ENCODE results near the gene ZDHHC4.
A peak's percentile ranks its signal among the peaks of the same experiment; 100 is the strongest.
"Not testable (repeated sequence)": the region's sequence is repeated elsewhere in the genome, so short reads cannot be mapped to it uniquely, and the experiment has no call there.

Gene ZDHHC4

GRCh38 chr7:6562106-6562505 lies 15.1 kb upstream of the ZDHHC4 start:
- DNase-seq (ENCODE audit: low read depth in 3 of 3) = no peak

GRCh38 chr7:6563936-6564770 lies 13.1 kb upstream of the ZDHHC4 start:
- no peak for DNase-seq (ENCODE audit: low read depth in 3 of 3)

- DNase-seq (ENCODE audit: low read depth in 3 of 3) = no peak
These were observed 11.6 kb upstream of the ZDHHC4 start for GRCh38 chr7:6565655-6566054.

DNA sequence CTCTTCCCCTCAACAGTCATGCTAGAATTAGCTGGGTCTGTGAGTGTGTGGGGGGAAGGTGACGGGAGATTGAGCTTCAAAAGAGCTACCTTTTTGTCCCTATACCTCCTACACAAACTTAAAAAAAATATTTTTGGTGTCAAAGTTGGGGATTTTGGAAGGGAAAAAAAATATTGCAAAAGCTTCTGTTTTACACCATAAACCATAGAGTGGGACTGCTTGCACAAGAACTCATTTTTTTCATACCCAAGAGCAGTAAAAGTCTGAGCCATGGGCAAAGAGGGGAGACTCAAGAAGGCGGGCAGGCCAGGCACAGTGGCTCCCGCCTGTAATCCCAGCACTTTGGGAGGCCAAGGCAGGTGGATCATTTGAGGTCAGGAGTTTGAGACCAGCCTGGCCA lies 9.4 kb upstream of the ZDHHC4 start:
- no peak for DNase-seq (ENCODE audit: low read depth in 3 of 3)

DNA sequence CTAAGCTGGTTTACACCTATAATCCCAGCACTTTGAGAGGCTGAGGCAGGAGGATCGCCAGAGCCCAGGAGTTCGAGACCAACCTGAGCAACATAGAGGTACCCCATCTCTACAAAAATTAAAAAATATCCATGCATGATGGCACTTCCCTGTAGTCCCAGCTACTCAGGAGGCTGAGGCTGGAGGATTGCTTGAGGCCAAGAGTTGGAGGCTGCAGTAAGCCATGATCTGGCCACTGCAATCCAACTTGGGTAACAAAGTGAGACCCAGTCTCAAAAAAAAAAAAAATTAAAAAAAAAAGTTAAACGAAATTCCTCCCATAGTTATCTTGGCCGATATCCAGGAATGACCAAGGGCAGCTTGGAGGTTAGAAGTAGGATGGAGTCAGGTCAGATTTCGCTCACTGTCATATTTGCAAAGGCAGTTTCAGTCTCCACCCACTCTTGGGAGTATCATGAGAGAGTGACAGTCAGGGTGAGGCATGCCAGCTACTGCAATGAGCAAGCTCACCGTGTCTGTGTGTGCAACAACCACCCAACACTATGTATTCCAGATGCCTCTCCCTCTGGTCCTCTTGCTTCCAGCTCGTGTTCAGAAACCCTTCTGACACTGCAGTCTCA lies 6.0 kb upstream of the ZDHHC4 start:
- no peak for DNase-seq (ENCODE audit: low read depth in 3 of 3)

DNA sequence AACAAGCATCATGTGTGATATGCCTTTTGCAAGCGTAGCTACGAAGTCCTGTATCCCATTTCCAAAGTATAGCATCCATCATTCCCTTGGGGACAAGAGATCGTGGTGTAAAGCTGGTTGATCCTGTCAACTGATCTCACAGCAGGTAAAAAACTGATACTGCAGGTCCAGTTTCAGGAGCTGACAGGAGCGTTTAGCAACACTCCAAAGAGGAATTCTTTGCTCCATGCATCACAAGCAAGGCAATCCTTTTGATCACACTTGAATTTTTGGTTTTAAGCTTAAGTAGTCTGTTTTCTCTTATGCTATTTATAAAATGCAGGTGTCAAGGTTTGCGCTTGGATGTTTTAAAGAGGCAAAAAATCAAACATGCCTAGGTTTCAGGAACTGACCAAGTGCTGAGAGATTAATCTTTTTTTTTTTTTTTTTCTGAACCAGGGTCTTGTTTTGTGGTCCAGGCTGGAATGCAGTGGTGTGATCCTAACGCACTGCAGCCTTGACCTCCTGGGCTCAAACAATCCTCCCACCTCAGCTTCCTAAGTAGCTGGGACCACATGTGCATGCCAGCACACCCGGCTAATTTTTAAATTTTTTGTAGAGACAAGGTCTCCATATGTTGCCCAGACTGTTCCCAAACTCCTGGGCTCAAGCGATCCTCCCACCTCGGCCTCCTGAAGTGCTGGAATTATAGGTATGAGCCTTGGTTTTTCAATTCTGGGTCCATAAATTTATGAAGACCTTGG lies 1.8 kb upstream of the ZDHHC4 start:
- DNase-seq (ENCODE audit: low read depth in 3 of 3) = no peak

DNA sequence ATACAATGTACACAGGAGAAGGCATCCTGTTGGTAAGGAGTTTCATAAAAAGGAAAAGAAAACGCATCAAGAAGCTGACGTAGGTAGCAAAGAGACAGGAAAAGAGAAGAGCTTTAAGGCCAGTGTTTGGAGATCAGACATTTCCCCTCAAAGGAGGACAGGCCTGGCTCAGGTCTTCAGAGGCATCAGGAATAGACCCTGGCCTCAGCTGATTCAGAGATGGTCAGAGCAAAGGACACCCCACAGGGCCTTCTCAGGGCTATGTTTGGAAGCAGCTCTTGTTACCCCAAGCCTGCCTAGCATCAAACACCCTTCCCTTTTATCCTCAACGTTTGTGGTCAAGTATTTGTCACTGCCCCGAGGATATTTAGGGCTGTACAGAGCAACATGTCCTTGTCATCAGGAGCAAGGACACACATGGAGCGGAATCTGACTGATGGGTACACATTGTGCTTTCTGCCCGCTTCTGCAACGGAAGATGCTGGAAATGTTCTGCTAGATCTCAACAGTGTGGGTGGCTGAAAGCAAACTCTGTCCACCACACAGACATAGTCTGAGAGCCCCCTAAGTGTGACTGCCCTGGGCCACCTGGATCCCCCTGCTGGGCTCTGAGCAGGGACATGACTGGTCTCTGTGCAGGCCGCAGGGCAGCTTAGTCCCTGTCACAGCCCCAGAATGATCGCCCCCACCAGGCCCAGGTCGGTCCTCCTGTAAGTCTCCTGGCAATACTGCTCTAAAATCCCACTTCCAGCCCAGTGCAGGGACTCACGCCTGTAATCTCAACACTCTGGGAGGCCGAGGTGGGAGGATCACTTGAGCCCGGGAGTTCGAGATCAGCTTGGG lies 1.0 kb upstream of the ZDHHC4 start:
- DNase-seq (ENCODE audit: low read depth in 3 of 3) = no peak

- DNase-seq (ENCODE audit: low read depth in 3 of 3) = not testable (repeated sequence)
These were observed 336 bp upstream of the ZDHHC4 start for GRCh38 chr7:6576867-6577368.

DNA sequence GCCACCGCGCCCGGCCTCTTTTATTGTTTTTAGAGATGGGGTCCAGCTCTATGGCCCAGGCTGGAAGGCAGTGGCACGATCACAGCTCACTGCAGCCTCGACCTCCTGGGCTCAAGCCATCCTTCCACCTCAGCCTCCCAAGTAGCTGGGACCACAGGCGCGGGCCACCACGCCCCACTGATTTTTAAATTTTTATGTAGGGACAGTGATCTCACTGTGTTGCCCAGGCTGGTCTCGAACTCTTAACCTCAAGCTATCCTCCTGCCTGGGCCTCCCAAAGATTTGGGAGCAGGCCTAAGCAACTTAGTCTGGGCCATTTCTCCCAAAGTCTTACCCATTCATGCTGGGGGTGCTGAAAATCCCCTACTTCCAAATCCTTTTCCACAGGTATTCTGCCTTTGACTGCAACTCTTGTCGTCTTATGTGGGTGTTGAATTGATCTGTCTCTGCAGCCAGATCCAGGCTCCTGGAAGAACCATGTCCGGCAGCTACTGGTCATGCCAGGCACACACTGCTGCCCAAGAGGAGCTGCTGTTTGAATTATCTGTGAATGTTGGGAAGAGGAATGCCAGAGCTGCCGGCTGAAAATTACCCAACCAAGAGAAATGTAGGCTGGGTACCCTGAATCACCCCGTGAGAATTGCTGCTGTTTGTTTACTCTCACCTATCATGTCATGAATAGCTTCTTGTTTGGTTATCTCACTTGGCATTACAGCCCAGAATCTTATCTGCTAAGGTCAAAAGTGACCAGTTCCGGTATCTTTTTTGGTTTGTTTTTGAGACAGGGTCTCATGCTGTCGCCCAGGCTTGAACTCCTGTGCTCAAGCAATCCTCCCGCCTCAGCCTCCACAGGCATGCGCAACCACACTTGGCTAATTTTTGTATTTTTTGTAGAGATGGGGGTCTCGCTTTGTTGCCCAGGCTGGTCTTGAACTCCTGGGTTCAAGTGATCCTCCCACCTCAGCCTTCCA lies 1.1 kb downstream of the ZDHHC4 start:
- DNase-seq (ENCODE audit: low read depth in 3 of 3) = no peak

GRCh38 chr7:6579446-6579845 lies 2.2 kb downstream of the ZDHHC4 start:
- no peak for DNase-seq (ENCODE audit: low read depth in 3 of 3)

GRCh38 chr7:6585746-6586432 lies 8.6 kb downstream of the ZDHHC4 start:
- not testable (repeated sequence) for DNase-seq (ENCODE audit: low read depth in 3 of 3)

DNA sequence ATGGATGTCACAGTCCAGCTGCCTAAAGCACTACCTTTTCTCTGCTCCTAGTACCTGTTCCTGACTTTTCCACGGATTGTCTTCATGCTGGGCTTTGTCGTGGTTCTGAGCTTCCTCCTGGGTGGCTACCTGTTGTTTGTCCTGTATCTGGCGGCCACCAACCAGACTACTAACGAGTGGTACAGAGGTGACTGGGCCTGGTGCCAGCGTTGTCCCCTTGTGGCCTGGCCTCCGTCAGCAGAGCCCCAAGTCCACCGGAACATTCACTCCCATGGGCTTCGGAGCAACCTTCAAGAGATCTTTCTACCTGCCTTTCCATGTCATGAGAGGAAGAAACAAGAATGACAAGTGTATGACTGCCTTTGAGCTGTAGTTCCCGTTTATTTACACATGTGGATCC lies 11.3 kb downstream of the ZDHHC4 start:
- DNase-seq (ENCODE audit: low read depth in 3 of 3) = no peak

DNA sequence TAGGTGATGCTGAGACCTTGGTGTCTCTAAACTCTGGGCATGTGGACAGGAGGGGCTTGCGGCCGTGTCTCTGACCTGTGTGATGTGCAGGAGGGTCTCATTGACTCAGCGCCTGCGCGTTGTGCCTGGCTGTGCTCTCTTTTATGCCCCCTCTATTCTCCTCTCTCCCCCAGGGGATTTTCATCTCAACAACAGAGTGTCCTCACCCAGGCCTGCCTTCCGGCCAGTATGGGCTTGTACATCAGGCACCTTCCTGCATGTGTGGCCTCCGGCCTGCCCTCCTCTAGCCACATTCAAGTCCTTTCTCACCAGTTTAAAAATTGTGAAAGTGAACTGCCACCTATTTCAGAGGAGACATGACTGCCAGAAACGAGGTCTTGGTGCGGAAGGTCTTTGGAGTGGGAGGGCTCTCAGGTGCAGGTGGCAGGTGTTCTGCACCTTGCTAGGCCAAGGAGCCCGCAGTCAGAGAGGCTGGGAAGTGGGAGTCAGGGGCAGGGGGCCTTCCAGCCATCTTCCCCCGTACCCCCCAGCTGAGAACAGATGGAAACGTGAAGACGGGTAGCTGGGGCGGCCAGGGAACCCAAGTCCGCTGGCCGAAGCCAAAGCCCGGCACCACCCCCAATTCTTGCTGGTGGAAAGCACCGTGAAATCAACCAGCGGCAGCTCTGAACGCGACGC lies 12.0 kb downstream of the ZDHHC4 start:
- no peak for DNase-seq (ENCODE audit: low read depth in 3 of 3)

DNA sequence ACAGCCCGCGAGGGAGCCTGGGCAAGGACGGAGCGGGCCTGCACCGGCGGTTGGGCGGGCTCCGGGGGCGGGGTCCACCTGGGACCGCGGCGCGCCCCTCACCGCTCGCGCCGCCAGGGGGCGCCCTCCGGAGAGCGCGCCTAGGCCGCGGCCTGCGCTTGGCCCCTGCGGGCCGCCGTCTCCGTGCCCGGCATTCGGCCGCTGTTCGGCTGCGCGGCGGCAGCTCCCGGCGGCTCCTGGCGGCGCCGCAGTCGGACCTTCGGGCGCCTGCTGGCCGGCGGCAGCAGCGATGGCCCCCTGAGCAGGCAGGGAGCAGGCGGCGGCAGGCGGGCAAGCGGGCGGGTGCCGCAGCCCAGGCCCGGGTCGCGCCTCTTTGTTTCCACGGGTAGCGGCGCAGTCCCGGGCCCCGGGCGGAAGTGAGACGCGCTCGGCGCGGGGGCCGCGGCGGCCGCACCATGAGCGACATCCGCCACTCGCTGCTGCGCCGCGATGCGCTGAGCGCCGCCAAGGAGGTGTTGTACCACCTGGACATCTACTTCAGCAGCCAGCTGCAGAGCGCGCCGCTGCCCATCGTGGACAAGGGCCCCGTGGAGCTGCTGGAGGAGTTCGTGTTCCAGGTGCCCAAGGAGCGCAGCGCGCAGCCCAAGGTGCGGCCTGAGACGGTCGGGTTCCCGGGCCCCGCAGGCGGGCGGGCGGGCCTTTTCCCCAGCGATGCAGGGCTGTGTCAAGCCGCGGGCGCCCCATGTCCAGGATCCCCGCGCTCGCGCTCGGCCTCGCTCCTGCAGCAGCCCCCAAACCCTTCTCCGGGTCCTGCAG lies 12.8 kb downstream of the ZDHHC4 start, which contains the start of gene INTS15:
TSS of gene INTS15 (plus strand) at position 193 of the 816 bp plus-strand sequence. CDS start at position 456, 263 bp downstream.
- peak; percentile 64 to 79 (median 69) for DNase-seq (ENCODE audit: low read depth in 3 of 3)

DNA sequence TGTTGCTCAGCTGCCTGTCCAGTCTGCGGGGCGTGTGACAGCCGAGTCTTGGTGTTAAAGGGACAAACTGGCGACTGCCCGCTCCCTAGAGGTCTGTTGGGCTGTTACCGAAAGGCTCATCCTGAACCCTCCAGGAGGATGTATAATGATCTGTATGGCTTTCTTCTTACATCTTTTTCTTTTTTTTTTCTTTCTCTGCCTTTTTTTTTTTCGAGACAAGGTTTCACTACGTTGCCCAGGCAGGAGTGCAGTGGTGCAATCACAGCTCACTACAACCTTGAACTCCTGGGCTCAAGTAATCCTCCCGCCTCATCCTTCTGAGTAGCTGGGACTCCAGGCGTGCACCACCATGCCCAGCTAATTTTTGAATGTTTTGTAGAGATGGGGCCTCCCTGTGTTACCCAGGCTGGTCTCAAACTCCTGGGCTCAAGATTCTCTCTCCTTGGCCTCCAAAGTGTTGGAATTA lies 13.4 kb downstream of the ZDHHC4 start:
- no peak for DNase-seq (ENCODE audit: low read depth in 3 of 3)

DNA sequence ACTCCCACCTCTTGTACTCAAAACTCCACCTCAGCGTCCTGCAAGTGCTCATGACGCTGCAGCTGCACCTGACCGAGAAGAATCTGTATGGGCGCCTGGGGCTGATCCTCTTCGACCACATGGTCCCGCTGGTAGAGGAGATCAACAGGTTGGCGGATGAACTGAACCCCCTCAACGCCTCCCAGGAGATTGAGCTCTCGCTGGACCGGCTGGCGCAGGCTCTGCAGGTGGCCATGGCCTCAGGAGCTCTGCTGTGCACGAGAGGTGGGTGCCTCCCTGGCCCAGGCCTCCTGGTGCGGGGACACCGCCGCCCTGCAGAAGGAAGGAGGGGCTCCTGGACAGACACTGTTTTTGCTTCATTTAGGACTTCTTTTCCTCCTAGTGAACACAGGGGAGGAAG lies 22.8 kb downstream of the ZDHHC4 start:
- DNase-seq (ENCODE audit: low read depth in 3 of 3) = no peak

GRCh38 chr7:6604458-6604857 lies 27.2 kb downstream of the ZDHHC4 start:
- no peak for DNase-seq (ENCODE audit: low read depth in 3 of 3)

Data from stimulated activated CD4-positive, alpha-beta T cell treated with anti-CD3 and anti-CD28 coated beads, TNF-alpha, amount 100 ng/mL, for 4 hours (primary cell).